ENCODE results near the gene SAT2. TPM values are rescaled to one million over a fixed set of nuclear protein-coding genes. Genes with fewer than 3 reads are reported as not detected.

The SAT2 gene
- total RNA-seq, 1 donor: 23.3 TPM

DNA sequence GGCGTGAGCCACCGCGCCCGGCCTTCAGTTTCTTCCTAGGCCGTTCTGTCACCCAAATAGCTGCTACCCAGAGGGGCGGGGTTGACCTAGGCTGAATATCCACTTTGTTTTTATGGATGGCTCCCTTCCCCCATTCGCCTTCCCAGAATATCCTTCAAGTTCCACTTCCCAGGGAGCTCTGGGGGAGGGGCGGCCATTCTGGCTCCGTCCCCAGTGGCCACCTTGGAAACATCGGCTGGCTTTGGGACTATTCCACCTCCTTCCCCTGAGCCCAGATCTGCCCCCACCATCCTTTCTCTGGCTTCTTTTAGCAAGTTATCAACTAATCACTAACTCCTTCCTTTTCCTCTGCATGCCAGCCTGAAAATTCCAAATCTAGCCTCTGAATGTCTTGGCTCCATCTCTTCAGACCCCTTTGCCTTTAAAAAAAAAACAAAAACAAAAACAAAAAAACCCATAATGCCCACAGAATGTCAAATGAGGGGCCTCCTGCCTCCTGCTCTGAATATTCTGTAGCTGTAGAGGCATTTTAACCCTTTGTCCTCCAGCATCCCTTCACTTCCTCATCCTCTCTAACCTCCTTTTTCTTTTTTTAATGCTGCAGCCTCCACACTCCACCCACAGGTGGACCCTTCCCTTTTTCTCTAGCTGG lies 29.5 kb upstream of the SAT2 start:
- peak; percentile 21 for DNase-seq (ENCODE audit: low read depth)
- no peak overlapping the region for H3K4me3 ChIP-seq (ENCODE audit: low read depth, low read length)
- TF ChIP-seq, protein P1, sequence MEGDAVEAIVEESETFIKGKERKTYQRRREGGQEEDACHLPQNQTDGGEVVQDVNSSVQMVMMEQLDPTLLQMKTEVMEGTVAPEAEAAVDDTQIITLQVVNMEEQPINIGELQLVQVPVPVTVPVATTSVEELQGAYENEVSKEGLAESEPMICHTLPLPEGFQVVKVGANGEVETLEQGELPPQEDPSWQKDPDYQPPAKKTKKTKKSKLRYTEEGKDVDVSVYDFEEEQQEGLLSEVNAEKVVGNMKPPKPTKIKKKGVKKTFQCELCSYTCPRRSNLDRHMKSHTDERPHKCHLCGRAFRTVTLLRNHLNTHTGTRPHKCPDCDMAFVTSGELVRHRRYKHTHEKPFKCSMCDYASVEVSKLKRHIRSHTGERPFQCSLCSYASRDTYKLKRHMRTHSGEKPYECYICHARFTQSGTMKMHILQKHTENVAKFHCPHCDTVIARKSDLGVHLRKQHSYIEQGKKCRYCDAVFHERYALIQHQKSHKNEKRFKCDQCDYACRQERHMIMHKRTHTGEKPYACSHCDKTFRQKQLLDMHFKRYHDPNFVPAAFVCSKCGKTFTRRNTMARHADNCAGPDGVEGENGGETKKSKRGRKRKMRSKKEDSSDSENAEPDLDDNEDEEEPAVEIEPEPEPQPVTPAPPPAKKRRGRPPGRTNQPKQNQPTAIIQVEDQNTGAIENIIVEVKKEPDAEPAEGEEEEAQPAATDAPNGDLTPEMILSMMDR (IDR thresholded peaks at IDR 0.05; ENCODE audit: insufficient read depth, low read depth, low read length): no peak

DNA sequence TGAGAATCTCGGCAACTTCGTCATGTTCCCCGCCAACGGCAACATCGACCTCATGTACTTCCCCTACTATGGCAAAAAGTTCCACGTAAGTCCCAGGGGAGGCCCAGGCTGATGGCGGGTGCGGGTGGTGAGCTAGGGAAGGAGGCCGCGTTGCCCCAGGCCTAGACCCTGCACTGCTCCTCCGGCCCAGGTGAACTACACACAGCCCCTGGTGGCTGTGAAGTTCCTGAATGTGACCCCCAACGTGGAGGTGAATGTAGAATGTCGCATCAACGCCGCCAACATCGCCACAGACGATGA lies 27.9 kb upstream of the SAT2 start:
- DNase-seq (ENCODE audit: low read depth): no peak
- no peak overlapping the region for H3K4me3 ChIP-seq (ENCODE audit: low read depth, low read length)
- TF ChIP-seq, protein P1 (IDR thresholded peaks at IDR 0.05; ENCODE audit: insufficient read depth, low read depth, low read length): no peak

DNA sequence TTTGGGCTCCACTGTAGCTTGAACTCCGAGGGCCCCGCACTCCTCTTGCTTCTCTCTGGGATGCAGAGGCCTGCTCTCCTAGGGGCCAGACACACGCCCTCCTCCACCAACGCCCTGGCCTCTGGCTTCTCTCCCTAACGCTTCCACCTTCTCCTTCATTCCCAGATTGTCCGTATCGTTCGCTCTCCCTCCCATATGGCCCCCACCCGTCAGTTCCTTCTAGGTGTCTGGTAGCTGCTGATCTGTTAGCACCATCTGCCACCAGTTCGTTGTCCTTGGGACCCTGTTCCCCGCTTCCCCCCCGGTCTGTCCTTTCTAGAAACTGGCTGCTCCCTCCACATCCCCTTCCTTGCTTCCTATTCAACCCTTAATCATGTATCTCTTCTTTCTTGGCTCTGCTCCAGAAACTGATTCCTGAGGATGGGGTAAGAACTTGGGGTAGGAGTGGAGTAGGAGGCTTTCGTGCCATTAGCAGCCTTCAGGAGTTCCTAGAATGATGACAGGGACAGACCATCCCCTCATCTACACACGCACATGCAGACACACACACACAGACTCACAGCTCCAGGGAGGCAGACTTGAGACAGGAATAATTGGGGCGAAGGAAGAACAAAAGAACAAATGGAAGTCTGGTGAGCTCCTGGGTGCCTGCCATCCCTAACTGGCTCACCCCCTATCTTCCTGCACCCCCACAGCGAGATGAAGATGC lies 27.4 kb upstream of the SAT2 start:
- DNase-seq (ENCODE audit: low read depth): no peak
- TF ChIP-seq, protein P1 (IDR thresholded peaks at IDR 0.05; ENCODE audit: insufficient read depth, low read depth, low read length): no peak
- no peak overlapping the region for H3K4me3 ChIP-seq (ENCODE audit: low read depth, low read length)

DNA sequence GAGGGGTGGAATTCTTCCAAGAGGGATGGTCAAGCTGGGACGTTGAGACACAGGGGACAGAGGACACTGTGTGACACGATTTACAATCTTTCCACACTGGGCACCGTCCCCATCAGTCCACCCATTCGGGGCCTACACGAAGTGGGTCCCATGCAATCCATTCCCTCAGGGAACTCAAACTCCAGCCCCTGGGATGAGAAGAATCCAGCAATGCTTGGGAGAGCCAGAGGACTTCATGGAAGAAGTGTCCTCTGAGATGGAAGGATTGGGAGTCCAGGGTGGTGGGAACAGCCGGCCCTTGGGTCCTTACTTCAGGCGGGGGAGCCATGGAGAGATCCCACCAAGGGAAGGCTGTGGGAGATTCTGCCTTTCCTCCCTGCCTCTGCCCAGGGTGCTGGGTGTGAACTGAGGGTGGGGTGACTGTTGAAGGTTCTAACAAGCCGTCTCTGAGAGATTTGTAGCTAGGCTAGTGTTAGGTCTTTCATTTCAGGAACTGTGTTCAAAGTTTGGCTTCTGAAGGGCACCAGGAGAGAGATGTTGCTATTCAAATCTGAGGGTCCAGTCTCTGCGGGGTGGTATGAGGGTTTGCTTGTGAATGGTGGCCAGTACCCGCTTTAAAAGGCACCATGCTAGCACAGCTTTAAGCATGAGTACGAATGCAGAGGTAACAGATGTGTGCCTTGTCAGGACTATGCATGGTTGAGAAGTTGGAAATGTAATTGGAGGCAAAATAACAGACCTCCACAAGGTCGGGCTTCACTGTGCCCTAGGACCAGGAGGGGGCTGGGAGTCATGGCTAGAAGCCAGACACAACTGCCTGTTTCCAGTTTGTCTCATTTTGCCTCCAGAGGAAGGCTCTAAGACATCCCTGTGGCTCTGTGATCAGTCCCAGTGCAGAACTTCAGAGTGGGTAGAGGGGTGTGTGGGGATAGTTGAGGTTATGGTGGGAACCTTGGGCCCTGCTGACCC lies 25.1 kb upstream of the SAT2 start:
- TF ChIP-seq, protein P1 (IDR thresholded peaks at IDR 0.05; ENCODE audit: insufficient read depth, low read depth, low read length): no peak
- DNase-seq (ENCODE audit: low read depth): no peak
- no peak overlapping the region for H3K4me3 ChIP-seq (ENCODE audit: low read depth, low read length)

DNA sequence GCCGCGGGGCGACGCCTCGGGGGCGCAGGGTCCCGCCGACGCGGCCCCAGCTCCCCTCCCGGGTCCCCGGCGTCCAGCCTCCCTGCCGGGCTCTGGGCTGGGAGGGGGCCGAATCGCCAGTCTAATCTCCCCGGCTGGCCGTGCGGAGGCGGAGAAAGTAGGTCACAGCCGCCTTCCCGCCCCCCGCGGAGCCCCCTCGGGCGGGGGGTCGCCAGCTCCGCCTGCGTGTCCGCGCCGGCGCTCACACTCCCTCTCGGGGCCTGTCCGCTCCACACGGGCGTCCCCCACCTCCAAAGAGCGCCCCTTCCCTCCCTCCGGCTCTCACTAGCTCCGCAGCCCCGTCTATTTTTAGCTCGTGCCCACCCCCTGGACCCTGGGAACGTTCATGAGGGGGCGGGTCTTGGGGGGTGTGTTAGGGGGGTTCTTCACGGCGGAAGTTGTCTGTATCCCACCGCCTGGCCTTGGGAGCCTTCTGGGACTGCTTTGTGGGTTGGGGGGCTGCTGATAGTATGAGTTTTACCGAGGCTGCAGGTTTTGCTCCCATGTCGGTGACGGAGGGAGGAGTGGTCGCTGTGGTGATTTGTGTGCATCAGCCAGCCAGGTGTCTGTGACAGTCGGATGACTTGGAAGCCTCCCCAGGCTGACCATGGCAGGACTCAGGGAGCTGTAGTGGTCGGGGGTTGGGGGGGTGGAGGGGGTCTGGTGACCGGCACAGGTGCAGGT lies 24.2 kb upstream of the SAT2 start:
- TF ChIP-seq, protein P1 (IDR thresholded peaks at IDR 0.05; ENCODE audit: insufficient read depth, low read depth, low read length): no peak
- DNase-seq (ENCODE audit: low read depth): no peak
- no peak overlapping the region for H3K4me3 ChIP-seq (ENCODE audit: low read depth, low read length)

DNA sequence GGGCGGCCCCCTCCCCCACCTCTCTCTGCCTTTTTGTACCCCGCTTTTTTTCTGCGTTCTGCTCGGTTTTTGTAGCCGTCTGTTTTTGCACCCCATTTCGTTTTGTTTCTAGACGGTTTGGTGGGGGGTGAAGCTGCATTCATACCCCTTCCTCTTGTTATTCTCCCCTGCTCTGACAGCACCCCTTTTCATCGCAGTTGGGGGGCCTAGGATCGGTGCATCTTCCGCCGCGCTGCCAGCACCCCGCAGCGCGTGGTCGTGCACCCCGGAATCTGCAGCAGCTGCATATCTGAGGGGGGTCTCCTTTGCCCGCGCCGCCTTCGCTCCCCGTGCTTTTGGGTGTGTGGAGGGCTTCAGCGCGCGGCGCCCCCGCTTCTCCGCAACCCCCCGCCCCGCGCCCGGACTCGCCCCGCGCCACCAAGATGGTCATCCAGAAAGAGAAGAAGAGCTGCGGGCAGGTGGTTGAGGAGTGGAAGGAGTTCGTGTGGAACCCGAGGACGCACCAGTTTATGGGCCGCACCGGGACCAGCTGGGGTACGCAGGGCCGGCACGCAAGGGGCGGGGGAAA lies 23.6 kb upstream of the SAT2 start:
- TF ChIP-seq, protein P1 (IDR thresholded peaks at IDR 0.05; ENCODE audit: insufficient read depth, low read depth, low read length): no peak
- DNase-seq (ENCODE audit: low read depth): no peak

More for the DNA sequence above, 23.6 kb upstream of the SAT2 start:
- peak overlapping the region; percentile 54 for H3K4me3 ChIP-seq (ENCODE audit: low read depth, low read length)
